Right atrium auricular region (tissue), 2 donors: ENCODE data around the gene BST1. TPM values are rescaled to one million over a fixed set of nuclear protein-coding genes. Genes with fewer than 3 reads are reported as not detected.

Experiments used
- DNase-seq: peaks from one replicate; pipeline ENCODE4 v3.0.0-alpha.2; 2019; ENCODE audit warnings: low spot score
- H3K27ac ChIP-seq, 2 donors: fragments of 200-600 bp; sonication (generic); 1 replicate in 1 of 2; 2 replicates in 1 of 2; pipeline ENCODE4 v1.5.1; 2016 to 2019
- H3K27me3 ChIP-seq, 2 donors: fragments of 200-600 bp; sonication (generic); one replicate each; pipeline versions ENCODE4 v1.5.1 to v1.6.0; 2017 to 2019
- H3K36me3 ChIP-seq: fragments of 200-600 bp; sonication (generic); one replicate; pipeline ENCODE4 v1.5.1; 2016
- H3K4me1 ChIP-seq, 2 donors: fragments of 200-600 bp; sonication (generic); one replicate each; pipeline versions ENCODE4 v1.5.1 to v1.6.0; 2017 to 2019
- H3K4me3 ChIP-seq, 2 donors: fragments of 200-600 bp; sonication (generic); 1 replicate in 1 of 2; 2 replicates in 1 of 2; pipeline ENCODE4 v1.5.1; 2017 to 2019; ENCODE audit warnings: mild to moderate bottlenecking in 1 of 2, moderate library complexity in 1 of 2
- H3K9me3 ChIP-seq, 2 donors: fragments of 200-600 bp; sonication (generic); one replicate each; pipeline ENCODE4 v1.5.1; 2019
- total RNA-seq, 2 donors: library from RNA; depleted of rRNA; stranded (reverse); fragments of >200 nt; gene quantifications; one replicate each; pipeline ENCODE4 v1.1.0, GENCODE V29; 2016
- TF ChIP-seq, protein P1 (sequence below), 2 donors: fragments of 200-600 bp; sonication (generic); IDR thresholded peaks; one replicate each; pipeline ENCODE4 v1.5.1; 2019; ENCODE audit warnings: antibody characterized with exemption in 2 of 2

BST1 gene
- total RNA-seq, 2 donors from 2014 or later, result 9.5 to 10.2 TPM

DNA sequence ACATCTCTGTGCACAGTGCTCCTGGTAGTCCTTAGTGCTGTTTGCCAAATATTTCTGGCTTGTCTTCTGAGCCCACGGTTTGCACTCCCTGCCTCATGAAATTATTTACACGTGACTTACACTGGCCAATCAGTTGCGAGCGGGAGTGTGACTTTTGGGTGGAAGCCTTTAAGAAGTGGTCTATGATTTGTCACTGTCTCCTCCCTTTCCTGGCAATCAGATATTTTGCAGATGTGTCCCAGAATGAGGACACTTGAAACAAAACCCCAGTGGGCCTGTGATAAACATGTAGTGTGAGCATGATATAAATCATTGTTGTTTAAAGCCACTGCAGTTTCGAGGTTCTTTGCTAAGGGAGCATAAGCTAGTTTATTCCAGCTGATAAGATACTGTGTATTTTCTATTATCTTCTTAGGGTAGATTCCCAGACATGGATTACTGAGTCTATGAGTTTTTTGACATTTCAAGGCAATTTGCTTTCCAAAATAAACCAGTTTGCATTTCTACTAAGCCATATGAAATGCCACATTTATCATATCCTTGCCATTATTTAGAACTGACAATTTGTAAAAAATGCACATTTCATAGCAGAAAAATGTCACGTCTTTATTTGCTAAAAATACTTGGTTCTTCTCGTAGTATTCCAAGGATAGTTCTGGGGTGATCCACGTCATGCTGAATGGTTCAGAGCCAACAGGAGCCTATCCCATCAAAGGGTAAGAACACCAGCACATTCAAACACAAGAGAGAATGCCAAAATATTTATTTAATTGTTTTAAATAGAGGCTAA is 12.0 kb downstream of the BST1 start:
- peaks cover 4% of the 10 kb centered on the region for H3K36me3 ChIP-seq
- peak; percentile 67 for DNase-seq
- no peak overlapping the region for H3K27ac ChIP-seq
- TF ChIP-seq, protein P1, sequence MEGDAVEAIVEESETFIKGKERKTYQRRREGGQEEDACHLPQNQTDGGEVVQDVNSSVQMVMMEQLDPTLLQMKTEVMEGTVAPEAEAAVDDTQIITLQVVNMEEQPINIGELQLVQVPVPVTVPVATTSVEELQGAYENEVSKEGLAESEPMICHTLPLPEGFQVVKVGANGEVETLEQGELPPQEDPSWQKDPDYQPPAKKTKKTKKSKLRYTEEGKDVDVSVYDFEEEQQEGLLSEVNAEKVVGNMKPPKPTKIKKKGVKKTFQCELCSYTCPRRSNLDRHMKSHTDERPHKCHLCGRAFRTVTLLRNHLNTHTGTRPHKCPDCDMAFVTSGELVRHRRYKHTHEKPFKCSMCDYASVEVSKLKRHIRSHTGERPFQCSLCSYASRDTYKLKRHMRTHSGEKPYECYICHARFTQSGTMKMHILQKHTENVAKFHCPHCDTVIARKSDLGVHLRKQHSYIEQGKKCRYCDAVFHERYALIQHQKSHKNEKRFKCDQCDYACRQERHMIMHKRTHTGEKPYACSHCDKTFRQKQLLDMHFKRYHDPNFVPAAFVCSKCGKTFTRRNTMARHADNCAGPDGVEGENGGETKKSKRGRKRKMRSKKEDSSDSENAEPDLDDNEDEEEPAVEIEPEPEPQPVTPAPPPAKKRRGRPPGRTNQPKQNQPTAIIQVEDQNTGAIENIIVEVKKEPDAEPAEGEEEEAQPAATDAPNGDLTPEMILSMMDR (IDR thresholded peaks at IDR 0.05), result no peak
- H3K9me3 ChIP-seq, result no peaks in the 10 kb centered on the region
- no peaks in the 10 kb centered on the region for H3K27me3 ChIP-seq
- no peaks in the 10 kb centered on the region for H3K4me1 ChIP-seq
- no peak overlapping the region for H3K4me3 ChIP-seq

DNA sequence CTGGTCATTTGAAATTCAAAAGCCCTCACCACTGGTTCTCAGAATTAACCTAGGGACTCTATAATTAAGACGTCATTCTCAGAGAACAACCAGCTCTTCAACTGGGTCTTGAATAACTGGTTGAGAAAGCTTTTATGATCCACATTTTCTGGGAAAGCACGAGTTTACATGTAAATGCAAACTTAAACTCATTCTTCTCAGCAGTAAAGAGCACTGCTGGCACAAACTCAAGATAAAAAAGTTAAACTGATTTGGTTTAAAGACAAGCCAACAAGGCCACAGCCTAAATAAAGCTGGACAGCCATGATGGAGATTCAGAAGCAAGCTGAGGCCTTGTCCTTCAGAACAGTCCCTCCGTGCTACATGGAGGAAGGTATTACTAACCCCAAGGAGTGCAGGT is 13.2 kb downstream of the BST1 start:
- Histone ChIP-seq H3K4me1 (no peaks in the 10 kb centered on the region), H3K27ac (no peak overlapping the region), H3K9me3 (no peaks in the 10 kb centered on the region), H3K36me3 (peaks cover 4% of the 10 kb centered on the region), H3K4me3 (no peak overlapping the region), H3K27me3 (no peaks in the 10 kb centered on the region)
- no peak for DNase-seq
- TF ChIP-seq, protein P1 (IDR thresholded peaks at IDR 0.05), result no peak

DNA sequence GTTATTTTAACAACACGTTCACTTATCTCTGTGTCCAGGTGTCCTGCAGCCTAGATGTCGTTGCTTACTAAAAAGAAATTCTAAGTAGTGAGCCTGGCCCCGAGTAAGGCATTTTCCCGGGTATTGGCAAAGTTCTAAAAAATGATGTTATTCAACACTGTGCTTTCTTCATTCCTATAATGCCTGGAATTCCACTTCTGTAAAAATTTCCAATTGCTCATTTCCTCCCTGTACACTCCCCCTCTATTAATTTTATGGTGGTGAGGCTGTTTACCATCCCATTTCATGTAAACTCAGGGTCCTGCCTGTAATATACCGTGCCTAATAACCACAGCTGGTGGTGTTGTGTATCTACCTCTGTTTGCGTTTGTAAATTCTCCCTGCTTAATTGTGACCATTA is 14.2 kb downstream of the BST1 start:
- no peaks in the 10 kb centered on the region for H3K9me3 ChIP-seq
- no peak overlapping the region for H3K4me3 ChIP-seq
- H3K4me1 ChIP-seq, result no peaks in the 10 kb centered on the region
- no peaks in the 10 kb centered on the region for H3K27me3 ChIP-seq
- H3K27ac ChIP-seq, result no peak overlapping the region
- DNase-seq, result no peak
- H3K36me3 ChIP-seq, result peaks cover 4% of the 10 kb centered on the region
- TF ChIP-seq, protein P1 (IDR thresholded peaks at IDR 0.05), result no peak

DNA sequence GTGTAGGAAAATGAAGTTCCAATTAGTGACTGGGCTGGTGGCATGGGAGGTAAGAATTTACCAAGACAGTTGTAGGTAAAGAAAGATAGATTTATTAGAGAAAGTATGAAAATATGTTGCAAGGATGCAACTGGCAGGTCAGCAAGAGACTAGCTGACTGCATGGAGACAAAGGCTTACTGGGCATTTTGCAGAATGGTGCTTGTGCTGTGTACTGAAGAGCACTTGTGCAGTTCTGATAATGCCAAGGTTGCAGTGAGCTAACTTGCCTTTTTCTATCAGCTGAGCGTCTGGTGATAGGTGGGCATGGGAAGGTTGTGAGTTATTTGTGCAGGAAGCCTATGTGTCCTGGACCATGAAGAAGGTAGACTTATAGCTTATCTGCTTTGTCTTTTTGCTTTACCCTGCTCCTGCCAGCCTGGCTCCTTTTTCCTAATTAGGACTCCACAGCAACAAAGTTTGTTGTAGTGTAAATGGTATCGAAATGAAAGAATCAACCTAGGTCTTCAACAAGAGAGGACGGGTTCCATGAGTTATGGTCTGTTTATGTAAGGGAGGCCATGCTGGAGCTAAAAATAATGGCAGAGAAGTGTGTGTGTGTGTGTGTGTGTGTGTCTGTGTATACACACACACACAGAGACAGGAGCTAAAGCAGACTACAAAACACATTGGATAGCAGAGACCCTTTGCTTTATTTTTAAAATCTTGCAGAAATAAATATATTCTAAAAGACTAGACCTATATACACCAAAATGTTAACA is 15.0 kb downstream of the BST1 start:
- Histone ChIP-seq H3K9me3 (no peaks in the 10 kb centered on the region), H3K4me1 (no peaks in the 10 kb centered on the region), H3K4me3 (no peak overlapping the region), H3K36me3 (peaks cover 4% of the 10 kb centered on the region), H3K27ac (no peak overlapping the region), H3K27me3 (no peaks in the 10 kb centered on the region)
- TF ChIP-seq, protein P1 (IDR thresholded peaks at IDR 0.05), result no peak
- DNase-seq, result no peak

DNA sequence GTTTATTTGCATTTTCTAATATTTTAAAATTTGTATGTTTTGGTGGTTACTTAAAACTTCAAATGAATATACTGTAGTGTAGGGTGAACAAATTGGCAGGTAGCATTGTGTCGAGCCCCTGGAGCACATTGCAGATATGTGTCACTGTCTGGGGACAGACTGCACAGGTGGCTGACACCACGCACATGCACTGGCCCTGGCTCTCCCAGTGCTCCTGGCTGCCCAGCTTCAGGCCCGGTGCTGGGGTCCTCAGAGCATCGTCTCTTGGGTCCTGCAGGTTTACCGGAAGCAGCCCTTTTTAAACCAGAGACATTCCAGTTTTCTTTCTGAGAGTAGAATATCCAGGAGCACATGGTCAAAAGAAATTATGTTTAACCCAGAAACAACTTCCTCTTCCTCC is 15.6 kb downstream of the BST1 start:
- Histone ChIP-seq H3K27ac (no peak overlapping the region), H3K36me3 (peaks cover 4% of the 10 kb centered on the region), H3K27me3 (no peaks in the 10 kb centered on the region), H3K9me3 (no peaks in the 10 kb centered on the region), H3K4me1 (no peaks in the 10 kb centered on the region), H3K4me3 (no peak overlapping the region)
- DNase-seq, result no peak
- TF ChIP-seq, protein P1 (IDR thresholded peaks at IDR 0.05), result no peak
